VCaP (cell line): Measurements from ENCODE around the gene SNAP25.

Experiments
- H3K27ac ChIP-seq: fragments of 450-650 bp; 2 replicates; pipeline ENCODE4 v1.5.1; 2017
- CTCF ChIP-seq: fragments of 450-650 bp; conservative IDR thresholded peaks from 2 replicates; pipeline ENCODE4 v1.5.1; 2017; ENCODE audit warnings: mild to moderate bottlenecking, moderate library complexity

Gene SNAP25

DNA sequence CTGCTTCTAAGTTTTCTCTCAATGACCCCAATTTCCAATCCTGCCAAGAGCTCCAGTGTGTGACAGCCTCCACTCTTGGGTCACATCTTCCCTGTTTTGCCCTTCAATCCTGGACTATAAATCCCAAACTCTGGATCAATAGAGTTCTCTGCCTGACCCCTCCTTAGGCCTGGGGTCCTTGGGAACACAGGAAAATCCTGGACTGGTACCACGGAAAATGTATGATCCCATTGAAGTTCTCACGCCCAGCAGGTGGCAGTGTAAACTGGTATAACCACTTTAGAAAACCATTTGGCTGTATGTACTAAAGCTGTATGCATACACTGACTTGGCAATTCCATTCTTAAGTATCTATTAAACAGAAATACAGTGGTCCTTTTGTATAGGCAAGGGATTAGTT lies 98.0 kb downstream of the SNAP25 start:
- no peak overlapping the region for H3K27ac ChIP-seq
- peak; percentile 46 for TF ChIP-seq CTCF

DNA sequence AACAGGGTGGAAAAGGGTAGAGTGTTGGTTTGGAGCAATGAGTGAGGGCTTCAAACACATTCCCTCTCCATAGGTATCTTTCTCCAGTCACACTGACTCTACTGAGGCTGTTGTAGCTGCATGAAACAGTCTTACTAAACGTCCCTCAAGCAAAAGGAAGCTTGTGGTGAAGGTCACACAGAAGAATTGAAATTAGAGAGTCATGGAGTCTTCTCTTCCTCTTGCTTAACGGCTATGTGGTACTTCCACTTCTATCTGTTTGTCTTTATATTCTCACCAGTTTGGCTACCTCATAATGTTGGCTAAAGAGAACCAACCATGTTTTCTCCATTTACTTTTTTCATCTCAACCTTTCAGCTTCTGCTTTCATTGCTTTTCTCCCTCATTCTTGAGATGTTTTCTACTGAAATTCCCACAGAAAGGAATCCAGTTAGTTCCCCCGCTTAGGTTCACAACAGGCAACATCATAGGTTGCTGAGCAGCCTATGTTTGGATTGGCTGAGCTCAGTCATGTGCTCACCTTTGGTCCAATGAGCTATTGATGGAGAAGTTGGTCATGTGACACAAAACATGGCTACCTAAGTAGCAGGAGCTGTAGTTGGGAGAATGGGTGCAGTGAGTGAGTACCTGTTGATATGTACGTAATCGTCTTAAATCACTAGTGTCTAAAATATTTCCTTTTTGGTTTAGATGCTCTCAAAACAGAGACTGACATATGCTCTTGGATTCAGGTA lies 99.8 kb downstream of the SNAP25 start:
- TF ChIP-seq CTCF = no peak
- no peak overlapping the region for H3K27ac ChIP-seq

DNA sequence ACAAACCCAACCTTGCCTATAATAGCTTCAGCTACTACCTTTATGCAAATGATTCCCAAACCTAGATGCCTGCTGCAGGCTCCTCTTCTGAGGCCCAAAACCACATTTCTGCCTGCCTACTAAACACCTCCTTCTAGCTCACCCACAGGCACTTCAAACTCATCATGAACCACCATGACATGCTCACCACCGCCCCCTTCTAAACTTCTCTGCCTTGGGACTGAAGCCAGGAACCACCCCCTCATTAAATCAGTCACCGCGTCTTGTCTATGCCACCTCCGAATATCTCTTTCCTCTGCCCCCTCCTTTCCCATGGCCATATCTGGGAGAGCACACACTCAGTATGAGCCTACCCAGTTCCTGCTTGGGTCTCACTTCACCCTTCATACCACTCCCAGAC lies 101.2 kb downstream of the SNAP25 start:
- TF ChIP-seq CTCF = no peak
- no peak overlapping the region for H3K27ac ChIP-seq

DNA sequence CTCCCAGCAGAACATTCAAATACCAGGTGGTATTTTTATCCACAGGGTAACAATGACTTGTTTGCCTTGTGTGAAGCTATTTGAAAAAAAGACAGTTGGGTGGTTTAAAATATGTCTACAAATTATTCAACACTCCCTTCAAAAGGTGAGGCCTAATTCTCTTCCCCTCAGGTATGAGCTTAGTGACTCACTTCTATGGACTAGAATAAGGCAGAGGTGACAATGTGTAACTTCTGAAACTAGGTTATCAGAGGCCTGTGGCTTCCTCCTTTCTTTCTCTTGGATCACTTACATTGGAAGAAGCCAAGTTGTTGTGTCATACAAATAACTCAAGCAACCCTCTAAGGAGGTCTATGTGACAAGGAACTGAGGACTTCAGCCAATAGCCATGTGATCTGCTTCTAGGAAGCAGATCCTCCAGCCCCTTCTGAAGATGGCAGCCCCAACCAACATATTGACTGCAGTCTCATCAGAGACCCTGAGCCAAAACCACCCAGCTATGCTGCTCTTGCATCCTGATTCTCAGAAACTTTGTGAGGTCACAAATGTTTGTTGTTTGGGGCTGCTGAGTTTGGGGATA lies 102.6 kb downstream of the SNAP25 start:
- no peak overlapping the region for H3K27ac ChIP-seq

DNA sequence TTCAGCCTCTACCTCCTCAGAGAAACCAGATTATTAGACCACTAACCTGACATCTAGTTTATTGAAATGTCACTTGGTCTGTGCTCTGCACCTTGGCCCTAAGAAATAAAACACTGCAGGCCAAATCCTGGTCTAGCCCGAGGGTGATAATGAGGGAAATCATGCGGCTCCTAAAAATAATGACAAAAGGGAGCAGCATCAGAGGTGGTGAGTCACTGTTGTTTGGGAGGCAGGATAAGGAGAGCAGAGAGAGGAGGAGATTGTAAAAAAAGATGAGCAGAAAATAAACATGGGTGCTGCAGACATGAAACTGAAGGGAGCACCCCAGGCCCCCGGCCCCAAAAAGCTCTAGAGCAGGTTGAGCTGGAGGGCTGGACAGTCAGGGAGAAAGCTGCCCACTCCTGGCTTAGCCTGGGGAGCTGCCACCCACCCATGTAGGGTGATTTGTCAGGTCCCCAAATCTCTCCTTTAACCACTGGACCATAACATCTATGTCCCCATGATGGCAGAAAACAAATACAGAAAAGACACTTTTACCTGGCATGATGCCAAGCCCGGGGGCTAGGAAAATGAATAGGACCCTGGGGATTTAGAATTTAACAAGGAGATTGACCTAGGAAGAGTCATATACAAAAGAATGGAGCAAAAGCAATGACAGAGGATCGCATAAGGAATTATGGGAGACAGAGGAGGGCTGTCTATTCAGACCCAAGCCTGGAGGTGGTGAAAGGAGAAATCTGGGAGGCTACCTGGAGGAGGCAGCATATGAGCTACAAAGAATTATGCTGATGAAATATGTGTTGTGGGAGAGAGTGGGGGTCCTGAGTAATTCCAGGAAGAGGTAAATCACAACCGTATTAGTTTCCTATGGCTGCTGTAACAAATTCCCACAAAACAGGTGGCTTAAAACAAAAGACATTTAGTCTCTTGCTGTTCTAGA lies 103.7 kb downstream of the SNAP25 start:
- TF ChIP-seq CTCF = no peak
- H3K27ac ChIP-seq = no peak overlapping the region

More for the DNA sequence above, 102.6 kb downstream of the SNAP25 start:
- TF ChIP-seq CTCF = no peak

DNA sequence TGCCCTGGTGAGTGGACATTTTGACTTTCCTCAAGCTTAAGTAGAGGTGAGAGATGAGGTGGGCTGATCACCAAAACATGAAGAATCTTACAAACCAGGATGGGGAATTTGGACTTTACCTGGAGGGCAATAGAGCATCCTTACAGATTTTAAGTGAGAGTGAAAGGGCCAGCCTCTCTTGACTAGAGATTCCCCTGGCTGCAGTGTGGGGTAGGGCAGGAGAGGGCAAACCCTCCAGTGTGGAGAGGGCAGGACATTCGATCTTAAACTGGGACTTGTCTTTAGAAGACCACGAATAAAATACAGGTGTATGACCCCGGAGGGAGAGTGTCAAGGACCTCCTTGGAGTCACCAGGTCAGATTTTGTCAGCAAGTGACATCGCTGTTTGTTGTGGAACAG lies 105.1 kb downstream of the SNAP25 start:
- TF ChIP-seq CTCF = no peak

GRCh38 chr20:10324198-10324847 lies 105.7 kb downstream of the SNAP25 start:
- no peak overlapping the region for H3K27ac ChIP-seq
- TF ChIP-seq CTCF = no peak

More for the DNA sequence above, 105.1 kb downstream of the SNAP25 start:
- H3K27ac ChIP-seq = no peak overlapping the region
